GM19438 (cell line): Measurements from ENCODE around the gene ZNF423.

Experiments
- ATAC-seq: cut with Tn5 transposase; IDR thresholded peaks from one replicate; pipeline ENCODE4 v1.9.1; 2021; ENCODE audit warnings: low read depth; ENCODE audit not compliant: unreplicated experiment

ZNF423 gene

GRCh38 chr16:49635591-49636581, 220.0 kb downstream of the ZNF423 start:
- no peak for ATAC-seq

GRCh38 chr16:49635009-49635350, 220.9 kb downstream of the ZNF423 start:
- no peak for ATAC-seq

- no peak for ATAC-seq
Measured at GRCh38 chr16:49634235-49635008, 221.5 kb downstream of the ZNF423 start.

GRCh38 chr16:49632795-49633184, 223.1 kb downstream of the ZNF423 start:
- no peak for ATAC-seq

GRCh38 chr16:49632086-49632794, 223.7 kb downstream of the ZNF423 start:
- no peak for ATAC-seq

- ATAC-seq = no peak
Measured at GRCh38 chr16:49631187-49632041, 224.5 kb downstream of the ZNF423 start.

- no peak for ATAC-seq
Measured at GRCh38 chr16:49630783-49631182, 225.1 kb downstream of the ZNF423 start.

- no peak for ATAC-seq
Measured at GRCh38 chr16:49629851-49630250, 226.1 kb downstream of the ZNF423 start.

GRCh38 chr16:49628148-49628547, 227.8 kb downstream of the ZNF423 start:
- ATAC-seq = no peak

- no peak for ATAC-seq
Measured at GRCh38 chr16:49625311-49626065, 230.4 kb downstream of the ZNF423 start.

GRCh38 chr16:49623501-49624266, 232.2 kb downstream of the ZNF423 start:
- no peak for ATAC-seq

- ATAC-seq = no peak
Measured at GRCh38 chr16:49622421-49623402, 233.2 kb downstream of the ZNF423 start.

- no peak for ATAC-seq
Measured at GRCh38 chr16:49622084-49622390, 233.9 kb downstream of the ZNF423 start.

- no peak for ATAC-seq
Measured at GRCh38 chr16:49621241-49622083, 234.4 kb downstream of the ZNF423 start.

GRCh38 chr16:49620869-49621240, 235.1 kb downstream of the ZNF423 start:
- ATAC-seq = no peak

GRCh38 chr16:49620158-49620868, 235.6 kb downstream of the ZNF423 start:
- ATAC-seq = no peak
